Fibroblast of skin of left biceps (primary cell): ENCODE data around the gene CRTC1.

ENCODE experiments used
- DNase-seq, 2 experiments: peaks; one replicate each; pipeline ENCODE4 v3.0.0-alpha.2; 2013; ENCODE audit warnings: low read depth in 2 of 2

CRTC1 gene

GRCh38 chr19:18783958-18784785, 100.7 kb downstream of the CRTC1 start:
- no peak for DNase-seq

DNA sequence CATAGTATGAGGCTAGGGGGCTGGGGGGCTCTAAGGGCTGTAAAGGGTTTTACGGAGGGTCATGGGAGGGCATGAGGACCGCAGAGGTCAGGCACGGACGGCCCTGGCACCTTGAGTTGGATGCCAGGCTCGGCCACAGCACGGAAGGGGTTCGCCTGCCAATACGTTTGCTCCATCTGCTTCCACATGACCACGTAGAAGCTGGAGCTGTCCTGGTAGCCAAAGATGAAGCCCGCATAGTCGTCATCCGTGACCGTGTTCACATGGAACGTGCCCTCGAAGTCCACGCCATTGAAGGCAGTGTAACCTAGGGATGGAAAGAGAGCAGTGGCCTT, 101.3 kb downstream of the CRTC1 start:
- DNase-seq, result no peak

DNA sequence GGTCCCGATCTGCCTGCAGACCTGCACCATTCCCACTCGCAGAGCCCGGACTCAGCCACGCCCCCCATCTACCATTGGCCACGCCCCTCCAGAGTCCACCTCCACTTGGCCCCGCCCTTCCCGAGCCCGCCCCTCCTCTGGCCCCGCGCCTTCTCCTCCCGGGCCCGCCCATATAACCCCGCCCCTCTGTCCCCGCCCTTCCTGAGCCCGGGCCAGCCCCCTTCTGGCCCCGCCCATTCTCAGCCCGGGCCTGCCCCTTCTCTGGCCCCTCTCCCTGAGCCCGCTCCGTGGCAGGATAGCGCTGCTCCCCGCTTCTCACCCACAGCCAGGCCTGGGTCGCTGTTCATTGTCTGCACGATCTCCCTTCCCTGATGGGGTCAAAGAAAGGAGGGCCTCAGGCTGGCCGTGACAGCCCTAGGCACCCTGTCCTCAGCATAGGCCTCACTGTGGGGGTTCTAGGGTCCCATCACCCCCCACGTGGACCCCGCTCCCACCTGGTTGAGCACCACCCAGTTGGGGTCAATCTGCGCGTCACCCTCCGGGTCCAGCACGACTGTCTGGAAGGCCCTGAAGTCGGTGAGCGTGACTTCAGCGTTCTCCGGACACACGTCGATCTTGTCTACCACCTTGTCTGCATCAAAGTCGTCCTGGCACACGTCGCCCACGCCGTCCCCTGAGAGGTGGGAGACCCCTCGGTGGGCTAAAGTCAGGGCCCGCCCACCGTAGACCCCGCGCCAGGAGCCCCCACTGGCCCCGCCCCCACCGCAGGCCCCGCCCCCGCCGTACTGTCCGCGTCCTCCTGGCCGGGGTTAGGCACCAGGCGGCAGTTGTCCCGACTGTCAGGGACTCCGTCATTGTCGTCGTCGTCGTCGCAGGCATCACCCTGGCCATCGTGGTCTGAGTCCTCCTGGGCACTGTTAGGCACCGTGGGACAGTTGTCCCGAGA, 102.0 kb downstream of the CRTC1 start:
- no peak for DNase-seq

- no peak for DNase-seq
Measured at GRCh38 chr19:18788529-18789421, 105.3 kb downstream of the CRTC1 start.

DNA sequence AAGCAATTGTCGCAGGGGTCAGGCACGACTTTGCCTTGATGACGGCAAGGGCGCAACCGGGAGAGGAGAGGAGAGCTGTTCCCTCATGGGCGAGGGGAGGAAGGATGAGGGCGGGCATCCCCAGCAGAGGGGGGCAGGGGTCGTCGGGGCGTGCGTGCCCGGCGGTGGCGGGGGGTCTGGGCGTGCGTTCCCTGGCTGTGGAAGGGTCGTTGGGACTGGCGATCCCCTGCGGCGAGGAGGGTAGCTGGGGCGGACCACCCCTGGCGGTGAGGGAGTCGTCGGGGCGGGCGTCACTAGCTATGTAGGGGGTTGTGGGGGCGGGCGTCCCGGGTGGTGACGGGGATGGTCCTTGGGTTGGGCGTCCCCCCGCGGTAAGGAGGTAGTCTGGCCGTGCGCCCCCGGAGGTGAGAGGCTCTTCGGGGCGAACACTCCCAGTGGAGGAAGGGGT, 106.0 kb downstream of the CRTC1 start:
- no peak for DNase-seq

GRCh38 chr19:18789883-18790565, 106.5 kb downstream of the CRTC1 start:
- no peak for DNase-seq

- DNase-seq, result no peak
Measured at GRCh38 chr19:18790566-18791314, 107.3 kb downstream of the CRTC1 start, which contains the start of gene COMP. COMP (minus strand) TSS chr19:18791305; CDS start chr19:18791269, 36 bp downstream.

DNA sequence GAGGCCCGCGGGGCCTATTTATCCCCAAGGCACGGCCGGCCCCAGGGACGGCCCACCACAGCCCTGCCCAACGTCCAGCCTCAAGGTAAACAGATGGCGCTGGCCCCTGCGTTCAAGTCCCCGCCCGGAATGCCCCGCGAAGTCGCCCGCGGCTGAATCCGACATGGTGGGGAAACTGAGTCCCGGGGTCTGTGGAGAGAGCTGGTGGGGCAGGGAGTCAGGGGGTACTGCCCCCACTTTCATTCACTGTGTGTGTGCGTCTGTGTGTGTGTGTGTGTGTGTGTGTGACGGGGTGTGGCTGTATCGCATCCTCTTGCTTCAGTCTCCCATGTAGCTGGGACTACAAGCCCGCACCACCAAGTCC, 107.8 kb downstream of the CRTC1 start:
- DNase-seq, result no peak

DNA sequence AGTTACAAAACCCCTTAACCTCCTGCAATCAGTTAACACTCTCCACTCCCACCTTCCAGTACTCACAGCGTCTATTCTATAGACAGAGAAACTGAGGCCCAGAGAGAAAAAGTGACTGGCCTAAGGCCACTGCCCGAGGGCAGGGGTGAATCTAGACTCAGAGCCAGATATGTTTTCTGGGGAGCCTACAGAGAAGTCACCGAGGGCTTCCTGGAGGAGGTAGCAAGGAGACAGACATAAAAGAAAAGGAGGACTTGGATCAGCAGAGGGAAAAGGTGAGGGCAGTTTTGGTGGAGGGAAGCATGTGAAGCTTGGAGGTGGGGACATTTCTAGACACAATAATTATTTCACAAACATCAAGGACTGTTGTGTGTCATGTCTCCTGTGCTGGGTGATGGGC, 109.2 kb downstream of the CRTC1 start:
- no peak for DNase-seq

DNA sequence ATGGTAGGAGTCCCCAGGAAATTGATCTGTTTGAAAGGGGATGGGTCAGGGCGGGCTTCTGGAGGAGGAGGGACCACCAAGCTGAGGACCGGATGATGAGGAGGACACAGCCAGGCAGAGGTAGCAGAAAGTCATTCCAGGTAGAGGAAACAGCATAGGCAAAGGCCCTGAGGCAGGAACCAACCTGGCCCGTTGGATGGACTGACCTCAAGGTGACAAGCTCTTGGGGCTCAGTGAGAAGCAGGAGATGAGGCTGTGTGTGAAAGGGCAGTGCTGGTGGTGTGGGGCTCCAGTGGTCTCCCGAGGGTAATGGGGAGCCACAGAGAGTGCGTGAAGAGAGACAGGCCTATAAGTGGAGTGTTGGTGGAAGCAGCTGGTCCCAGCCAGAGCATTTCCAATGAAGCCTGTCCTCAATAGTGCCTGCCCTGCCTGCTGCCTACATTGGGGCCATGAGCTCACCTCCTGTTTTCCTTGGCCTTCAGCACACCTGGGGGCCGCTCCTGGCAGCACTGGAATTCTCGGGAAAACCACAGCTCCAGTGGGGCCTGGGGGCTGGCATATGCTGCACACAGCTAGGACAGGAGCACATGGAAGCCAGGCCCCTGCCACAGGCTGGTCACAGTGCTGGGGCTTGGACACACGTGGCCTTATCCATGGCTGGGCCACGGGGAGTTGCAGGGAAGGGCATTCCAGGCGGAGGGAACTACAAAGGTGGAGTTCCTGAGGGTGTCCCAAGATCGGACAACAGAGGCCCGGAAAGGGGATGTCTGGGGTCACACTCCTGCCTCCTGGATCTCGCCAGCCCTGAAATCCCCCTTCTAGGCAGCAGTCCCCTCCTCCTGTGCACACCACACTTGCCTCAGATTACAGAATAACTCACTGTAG, 109.9 kb downstream of the CRTC1 start:
- DNase-seq, result no peak

DNA sequence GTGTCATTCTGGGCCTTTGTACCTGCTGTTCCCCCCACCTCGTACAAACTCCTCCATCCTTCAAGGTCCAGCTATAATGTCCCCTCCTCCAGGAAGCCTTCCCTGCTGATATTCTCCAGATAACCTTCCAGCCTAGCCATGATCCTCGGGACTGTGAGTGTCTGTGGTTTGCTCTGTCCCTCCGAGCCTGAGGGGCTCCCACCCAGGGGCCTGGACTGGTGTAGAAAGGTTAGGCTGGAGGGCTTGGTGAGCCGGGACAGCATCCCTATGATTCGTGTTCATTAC, 110.5 kb downstream of the CRTC1 start:
- no peak for DNase-seq

- no peak for DNase-seq
Measured at GRCh38 chr19:18794692-18795091, 111.2 kb downstream of the CRTC1 start.

DNA sequence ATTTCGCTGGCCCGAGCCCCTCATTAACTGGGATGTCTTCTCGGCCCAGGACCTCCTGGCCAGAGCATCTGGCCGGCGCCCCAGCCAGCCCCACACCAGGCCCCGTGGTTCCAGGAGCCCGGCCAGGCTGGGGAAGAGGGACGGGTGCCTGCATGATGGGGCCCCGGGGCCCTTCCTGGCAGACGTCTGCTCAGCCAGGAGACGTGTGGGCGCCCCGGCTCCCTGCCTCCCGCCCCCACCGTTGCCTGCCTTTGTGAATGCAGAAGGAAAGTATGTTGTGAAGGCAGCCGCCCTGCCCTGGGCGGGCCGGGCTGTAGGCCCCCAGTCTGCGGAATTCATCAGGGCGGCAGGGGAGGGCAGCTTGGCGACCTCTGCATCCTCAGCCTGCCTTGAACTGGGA, 112.1 kb downstream of the CRTC1 start:
- no peak for DNase-seq

GRCh38 chr19:18796239-18796638, 112.8 kb downstream of the CRTC1 start:
- no peak for DNase-seq

GRCh38 chr19:18798384-18799352, 115.2 kb downstream of the CRTC1 start:
- DNase-seq, result no peak

- DNase-seq, result no peak
Measured at GRCh38 chr19:18799389-18799970, 116.0 kb downstream of the CRTC1 start.

GRCh38 chr19:18800079-18800478, 116.6 kb downstream of the CRTC1 start:
- no peak for DNase-seq

DNA sequence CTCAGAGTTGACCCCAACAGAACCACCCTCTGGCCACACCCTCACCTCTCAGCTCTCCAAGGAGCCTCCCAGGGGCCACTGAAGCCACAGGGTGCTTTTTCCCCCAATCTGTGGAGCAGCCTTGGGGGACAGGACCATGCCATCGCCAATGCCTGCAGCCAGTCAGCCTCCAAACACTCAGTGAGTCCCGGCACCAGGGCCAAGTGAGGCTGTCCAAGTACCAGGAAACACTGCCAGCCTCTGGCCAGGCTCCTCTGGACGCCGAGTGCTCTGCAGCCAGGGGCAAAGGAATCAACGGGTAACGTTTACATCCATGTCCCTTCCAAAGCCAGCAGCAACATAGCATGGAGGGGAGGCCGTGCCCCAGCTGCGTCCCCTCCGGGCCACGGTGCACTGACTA, 117.2 kb downstream of the CRTC1 start:
- DNase-seq, result no peak
